ENCODE measurements around the gene GLUL. TPM values are rescaled to one million over a fixed set of nuclear protein-coding genes. Genes with fewer than 3 reads are reported as not detected.

GLUL gene
- total RNA-seq, 1 donor from 2014 or later = 1,362 TPM

GRCh38 chr1:182410620-182411273 is 19.2 kb upstream of the GLUL start:
- ATAC-seq (peak; percentile 41), DNase-seq (no peak)
- Histone ChIP-seq H3K36me3 (no peaks in the 10 kb centered on the region), H3K4me1 (no peaks in the 10 kb centered on the region), H3K27me3 (ENCODE audit: low read depth) (no peaks in the 10 kb centered on the region), H3K27ac (no peak overlapping the region), H3K9me3 (no peaks in the 10 kb centered on the region), H3K4me3 (no peak overlapping the region)
- intact Hi-C loops (cut with DNase I) = no loop called here
- TF ChIP-seq CTCF (IDR thresholded peaks at IDR 0.05) = no peak

- no peak for DNase-seq
- TF ChIP-seq CTCF (IDR thresholded peaks at IDR 0.05) = no peak
- Histone ChIP-seq H3K4me3 (no peak overlapping the region), H3K27me3 (ENCODE audit: low read depth) (no peaks in the 10 kb centered on the region), H3K27ac (no peak overlapping the region), H3K9me3 (no peaks in the 10 kb centered on the region), H3K36me3 (no peaks in the 10 kb centered on the region), H3K4me1 (no peaks in the 10 kb centered on the region)
- ATAC-seq = no peak
- intact Hi-C loops (cut with DNase I) = no loop called here
Observed at GRCh38 chr1:182410138-182410537, 18.5 kb upstream of the GLUL start.

- intact Hi-C loops (cut with DNase I) = no loop called here
- no peak overlapping the region for H3K27ac ChIP-seq
- no peaks in the 10 kb centered on the region for H3K36me3 ChIP-seq
- no peak overlapping the region for H3K4me3 ChIP-seq
- no peaks in the 10 kb centered on the region for H3K9me3 ChIP-seq
- H3K4me1 ChIP-seq = no peaks in the 10 kb centered on the region
- no peak for TF ChIP-seq CTCF (IDR thresholded peaks at IDR 0.05)
- ATAC-seq (peak; percentile 54 to 84), DNase-seq (no peak)
- H3K27me3 ChIP-seq (ENCODE audit: low read depth) = no peaks in the 10 kb centered on the region
Observed at GRCh38 chr1:182408435-182409075, 17.0 kb upstream of the GLUL start.

GRCh38 chr1:182407724-182408123 is 16.1 kb upstream of the GLUL start:
- ATAC-seq (no peak), DNase-seq (no peak)
- intact Hi-C loops (cut with DNase I) = no loop called here
- no peaks in the 10 kb centered on the region for H3K27me3 ChIP-seq (ENCODE audit: low read depth)
- H3K27ac ChIP-seq = no peak overlapping the region
- no peaks in the 10 kb centered on the region for H3K4me1 ChIP-seq
- H3K4me3 ChIP-seq = no peak overlapping the region
- no peak for TF ChIP-seq CTCF (IDR thresholded peaks at IDR 0.05)
- H3K9me3 ChIP-seq = no peaks in the 10 kb centered on the region
- no peaks in the 10 kb centered on the region for H3K36me3 ChIP-seq

- intact Hi-C loops (cut with DNase I) = no loop called here
- no peak overlapping the region for H3K27ac ChIP-seq
- H3K36me3 ChIP-seq = no peaks in the 10 kb centered on the region
- no peaks in the 10 kb centered on the region for H3K4me1 ChIP-seq
- no peaks in the 10 kb centered on the region for H3K27me3 ChIP-seq (ENCODE audit: low read depth)
- DNase-seq (no peak), ATAC-seq (no peak)
- TF ChIP-seq CTCF (IDR thresholded peaks at IDR 0.05) = no peak
- H3K9me3 ChIP-seq = no peaks in the 10 kb centered on the region
- no peak overlapping the region for H3K4me3 ChIP-seq
Observed at GRCh38 chr1:182406012-182406411, 14.4 kb upstream of the GLUL start.

Measured in lower lobe of right lung (tissue), 2 donors.